H1 (cell line): Measurements from ENCODE around the gene ADGRL3. TPM values are rescaled to one million over a fixed set of nuclear protein-coding genes. Genes with fewer than 3 reads are reported as not detected.

ENCODE experiments used
- CTCF ChIA-PET: fragments of 300-600 bp; sonication (Branson Sonifier 250); formaldehyde crosslinking; loops from one replicate; lab custom pipeline; 2021; ENCODE audit not compliant: partially characterized antibody; lab: Charles Lee
- POLR2A ChIA-PET: fragments of 300-600 bp; sonication (Branson Sonifier 250); formaldehyde crosslinking; loops from one replicate; lab custom pipeline; 2021; ENCODE audit warnings: inconsistent platforms; ENCODE audit not compliant: partially characterized antibody; lab: Charles Lee
- DNase-seq, 2 experiments: peaks; one replicate each; pipeline versions ENCODE4 v3.0.0 to v3.0.0-alpha.2; 2010 to 2022; ENCODE audit warnings: low spot score in 2 of 2, low read depth in 1 of 2, mixed read lengths in 1 of 2
- FAIRE-seq: peaks from 2 replicates; lab custom pipeline; 2011; peaks lifted over from hg19 to GRCh38; lab: Jason Lieb, UNC
- H2AFZ ChIP-seq: 2 replicates; pipeline ENCODE4 v1.8.1; 2012; ENCODE audit warnings: low read length, inconsistent platforms
- H2AK5ac ChIP-seq: 2 replicates; pipeline ENCODE4 v1.6.1; 2013; ENCODE audit warnings: low read depth, low read length
- H2BK120ac ChIP-seq: replicated peaks from 2 replicates; pipeline ENCODE3; 2013; ENCODE audit warnings: low read depth, low read length, inconsistent platforms
- H2BK12ac ChIP-seq: 2 replicates; pipeline ENCODE4 v1.6.1; 2013; ENCODE audit warnings: low read depth, low read length
- H2BK15ac ChIP-seq: 2 replicates; pipeline ENCODE4 v1.6.1; 2013; ENCODE audit warnings: low read length
- H2BK20ac ChIP-seq: 2 replicates; pipeline ENCODE4 v1.6.1; 2013; ENCODE audit warnings: low read length
- H2BK5ac ChIP-seq: 2 replicates; pipeline ENCODE4 v1.6.1; 2013; ENCODE audit warnings: low read depth, low read length
- H3K14ac ChIP-seq: 2 replicates; pipeline ENCODE4 v1.6.1; 2013; ENCODE audit warnings: inconsistent platforms; ENCODE audit not compliant: insufficient read length
- H3K18ac ChIP-seq: 2 replicates; pipeline ENCODE4 v1.6.1; 2013; ENCODE audit warnings: low read length; ENCODE audit errors: extremely low read depth
- H3K23ac ChIP-seq: 2 replicates; pipeline ENCODE4 v1.6.1; 2013; ENCODE audit warnings: inconsistent platforms; ENCODE audit not compliant: insufficient read length
- H3K23me2 ChIP-seq: 2 replicates; pipeline ENCODE4 v1.6.1; 2013; ENCODE audit warnings: low read depth, low read length
- H3K27ac ChIP-seq: 2 replicates; pipeline ENCODE4 v1.6.1; 2011; ENCODE audit warnings: low read depth, low read length, inconsistent platforms
- H3K27me3 ChIP-seq, 4 experiments: replicated peaks in 1 of 4; 1 replicate in 1 of 4; 2 replicates in 3 of 4; pipeline versions ENCODE4 v1.6.1 to v1.8.1; 2011 to 2013; ENCODE audit warnings: low read length in 3 of 4, mild to moderate bottlenecking in 3 of 4, inconsistent platforms in 2 of 4, mixed read lengths in 2 of 4, moderate library complexity in 1 of 4; ENCODE audit not compliant: control insufficient read depth in 3 of 4, insufficient read depth in 3 of 4; ENCODE audit errors: extremely low read depth in 1 of 4
- H3K36me3 ChIP-seq, 4 experiments: 2 replicates each; pipeline versions ENCODE4 v1.6.1 to v1.8.1; 2011 to 2013; ENCODE audit warnings: mild to moderate bottlenecking in 4 of 4, low read length in 3 of 4, moderate library complexity in 2 of 4, control low read depth in 1 of 4, inconsistent platforms in 1 of 4; ENCODE audit not compliant: insufficient read depth in 4 of 4, control insufficient read depth in 2 of 4
- H3K4ac ChIP-seq: replicated peaks from 2 replicates; pipeline ENCODE3; 2013; ENCODE audit warnings: low read length, low read depth, mixed read lengths, inconsistent platforms; ENCODE audit not compliant: insufficient read length
- H3K4me1 ChIP-seq, 4 experiments: replicated peaks in 1 of 4; 1 replicate in 1 of 4; 2 replicates in 3 of 4; pipeline versions ENCODE4 v1.6.1 to v1.8.1; 2011 to 2013; ENCODE audit warnings: low read length in 3 of 4, inconsistent platforms in 2 of 4, mixed read lengths in 1 of 4; ENCODE audit not compliant: insufficient read depth in 4 of 4, control insufficient read depth in 3 of 4
- H3K4me2 ChIP-seq, 2 experiments: 2 replicates each; pipeline versions ENCODE4 v1.6.1 to v1.8.1; 2011 to 2013; ENCODE audit warnings: low read depth in 2 of 2, low read length in 2 of 2, control low read depth in 1 of 2, inconsistent platforms in 1 of 2, mild to moderate bottlenecking in 1 of 2; ENCODE audit not compliant: insufficient read depth in 1 of 2
- H3K4me3 ChIP-seq, 4 experiments: fragments of 200-600, 300-600 bp in 1 of 4; sonication (generic), shearing (Covaris generic), sonication (Bioruptor Twin) in 1 of 4; 2 replicates each; pipeline versions ENCODE4 v1.5.1 to v1.8.1; 2011 to 2016; ENCODE audit warnings: low read length in 4 of 4, low read depth in 3 of 4, control low read depth in 2 of 4, inconsistent platforms in 2 of 4, mild to moderate bottlenecking in 2 of 4, mixed read lengths in 1 of 4, moderate library complexity in 1 of 4; ENCODE audit not compliant: insufficient read depth in 2 of 4; ENCODE audit errors: extremely low read depth in 1 of 4
- H3K56ac ChIP-seq: replicated peaks from 2 replicates; pipeline ENCODE3; 2013; ENCODE audit warnings: low read depth, mild to moderate bottlenecking, mixed read lengths, low read length, inconsistent platforms; ENCODE audit not compliant: insufficient read length
- H3K79me1 ChIP-seq: 2 replicates; pipeline ENCODE4 v1.6.1; 2013; ENCODE audit warnings: low read depth, low read length, control low read depth
- H3K79me2 ChIP-seq, 2 experiments: 2 replicates each; pipeline versions ENCODE4 v1.6.1 to v1.8.1; 2012 to 2013; ENCODE audit warnings: low read length in 2 of 2, mild to moderate bottlenecking in 2 of 2, inconsistent platforms in 1 of 2; ENCODE audit not compliant: insufficient read depth in 2 of 2, control insufficient read depth in 1 of 2
- H3K9ac ChIP-seq, 4 experiments: replicated peaks in 1 of 4; 1 replicate in 1 of 4; 2 replicates in 3 of 4; pipeline versions ENCODE4 v1.6.1 to v1.8.1; 2011 to 2013; ENCODE audit warnings: low read depth in 3 of 4, low read length in 3 of 4, control low read depth in 2 of 4, mild to moderate bottlenecking in 2 of 4, moderate library complexity in 2 of 4, inconsistent platforms in 1 of 4; ENCODE audit errors: extremely low read depth in 1 of 4
- H3K9me3 ChIP-seq, 2 experiments: 2 replicates each; pipeline versions ENCODE4 v1.6.1 to v1.8.1; 2012 to 2013; ENCODE audit warnings: mild to moderate bottlenecking in 2 of 2, moderate library complexity in 2 of 2, control low read depth in 1 of 2, inconsistent platforms in 1 of 2, low read depth in 1 of 2, low read length in 1 of 2, mixed read lengths in 1 of 2; ENCODE audit not compliant: insufficient read depth in 2 of 2
- H4K20me1 ChIP-seq, 2 experiments: replicated peaks in 1 of 2; 2 replicates each; pipeline versions ENCODE3 to v1.8.1; 2011 to 2013; ENCODE audit warnings: inconsistent platforms in 2 of 2, low read length in 2 of 2, mild to moderate bottlenecking in 1 of 2; ENCODE audit not compliant: insufficient read depth in 2 of 2, control insufficient read depth in 1 of 2
- H4K5ac ChIP-seq: 2 replicates; pipeline ENCODE4 v1.6.1; 2013; ENCODE audit warnings: low read length, low read depth, mixed read lengths, inconsistent platforms; ENCODE audit not compliant: insufficient read length
- H4K8ac ChIP-seq: 2 replicates; pipeline ENCODE4 v1.8.0; 2013; ENCODE audit warnings: mild to moderate bottlenecking, moderate library complexity, low read length, inconsistent platforms; ENCODE audit not compliant: insufficient read depth; ENCODE audit errors: extremely low read depth
- H4K91ac ChIP-seq: replicated peaks from 2 replicates; pipeline ENCODE3; 2013; ENCODE audit warnings: low read length, mixed read lengths, inconsistent platforms; ENCODE audit not compliant: insufficient read length
- ASH2L ChIP-seq: fragments of 200-600, 300-600 bp; sonication (generic); IDR thresholded peaks from one replicate; pipeline ENCODE4 v1.7.1; 2017; ENCODE audit warnings: low read length
- ATF3 ChIP-seq: IDR thresholded peaks from 2 replicates; pipeline ENCODE4 v1.6.1; 2011; ENCODE audit warnings: low read depth, mild to moderate bottlenecking, low read length; ENCODE audit not compliant: insufficient read depth
- BRCA1 ChIP-seq: IDR thresholded peaks from 2 replicates; pipeline ENCODE4 v1.6.1; 2012; ENCODE audit warnings: low read depth, low read length, improper control_type of control experiment
- CREB1 ChIP-seq: IDR thresholded peaks from 2 replicates; pipeline ENCODE4 v1.6.1; 2012; ENCODE audit warnings: inconsistent platforms
- FOSL1 ChIP-seq: IDR thresholded peaks from 2 replicates; pipeline ENCODE4 v1.6.1; 2011; ENCODE audit warnings: mild to moderate bottlenecking, low read depth, low read length, moderate library complexity; ENCODE audit not compliant: insufficient read depth
- KDM4A ChIP-seq: IDR thresholded peaks from one replicate; pipeline ENCODE4 v1.7.1; 2012; ENCODE audit warnings: low read depth, mild to moderate bottlenecking, moderate library complexity, low read length, inconsistent platforms; ENCODE audit not compliant: severe bottlenecking
- MAFK ChIP-seq: IDR thresholded peaks from 2 replicates; pipeline ENCODE4 v1.6.1; 2012; ENCODE audit warnings: low read depth, mild to moderate bottlenecking, improper control_type of control experiment, low read length
- MAX ChIP-seq: IDR thresholded peaks from 2 replicates; pipeline ENCODE4 v1.6.1; 2012; ENCODE audit warnings: inconsistent platforms
- NANOG ChIP-seq: IDR thresholded peaks from 2 replicates; pipeline ENCODE4 v1.6.1; 2011; ENCODE audit warnings: low read length, low read depth, mild to moderate bottlenecking, inconsistent platforms; ENCODE audit not compliant: insufficient read depth, poor library complexity, severe bottlenecking
- POU5F1 ChIP-seq: IDR thresholded peaks from 2 replicates; pipeline ENCODE4 v1.6.1; 2011; ENCODE audit warnings: low read depth, mild to moderate bottlenecking, low read length, moderate library complexity
- RNF2 ChIP-seq: fragments of 200-900, 300-1000 bp; sonication (generic); IDR thresholded peaks from 2 replicates; pipeline ENCODE4 v1.7.1; 2016; ENCODE audit warnings: borderline replicate concordance, low read depth, mild to moderate bottlenecking, antibody characterized with exemption, low read length; ENCODE audit not compliant: poor library complexity, severe bottlenecking; ENCODE audit errors: missing control alignments
- RXRA ChIP-seq: IDR thresholded peaks from 2 replicates; pipeline ENCODE4 v1.6.1; 2011; ENCODE audit warnings: low read depth, mild to moderate bottlenecking, low read length, moderate library complexity; ENCODE audit not compliant: insufficient read depth
- USF2 ChIP-seq: IDR thresholded peaks from 2 replicates; pipeline ENCODE4 v1.6.1; 2011; ENCODE audit warnings: low read length, improper control_type of control experiment
- polyA plus RNA-seq, 7 experiments: library from polyadenylated mRNA; depleted of rRNA in 3 of 7; stranded (reverse) in 5 of 7; unstranded in 2 of 7; fragments of >200 nt in 5 of 7; fragments of 200-250 nt in 2 of 7; gene quantifications; 1 replicate in 5 of 7; 2 replicates in 1 of 7; 4 replicates in 1 of 7; pipeline versions ENCODE4 v1.2.1 to v1.2.3, GENCODE V29; 2011 to 2013; ENCODE audit warnings: missing spikeins in 2 of 7, mixed read lengths in 2 of 7
- total RNA-seq: library from RNA; stranded (reverse); fragmentation: NEBNext Ultra II Directional; extraction: Animal tissue kit (Norgen Biotek cat#: 25700); gene quantifications from 2 replicates; pipeline ENCODE4 v1.2.1, GENCODE V29; 2021

Gene ADGRL3
- total and polyA plus RNA-seq, 2 of the 8 experiments (the other 6 are each of a cell fraction or from before 2014, with no cell fraction given): 6.6 to 13.0 TPM

- Histone ChIP-seq H2BK12ac (no peak overlapping the region), H3K23ac (no peak overlapping the region), H3K56ac (no peak overlapping the region), H3K4me1 (no peaks in the 10 kb centered on the region), H3K79me2 (no peaks in the 10 kb centered on the region), H3K4me3 (no peak overlapping the region), H3K9ac (no peak overlapping the region), H3K18ac (no peak overlapping the region), H4K91ac (no peak overlapping the region), H4K5ac (no peak overlapping the region), H3K27ac (no peak overlapping the region), H4K8ac (no peak overlapping the region), H2BK5ac (no peak overlapping the region), H3K14ac (no peak overlapping the region), H3K27me3 (no peaks in the 10 kb centered on the region), H3K4ac (no peak overlapping the region), H3K9me3 (no peaks in the 10 kb centered on the region), H2AFZ (no peak overlapping the region), H3K79me1 (no peaks in the 10 kb centered on the region), H2BK120ac (no peak overlapping the region), H3K36me3 (no peaks in the 10 kb centered on the region), H2BK15ac (no peak overlapping the region), H2BK20ac (no peak overlapping the region), H3K4me2 (no peak overlapping the region), H2AK5ac (no peak overlapping the region), H3K23me2 (no peaks in the 10 kb centered on the region), H4K20me1 (no peaks in the 10 kb centered on the region)
- ChIA-PET POLR2A (no interaction called here), CTCF (no interaction called here)
- FAIRE-seq (no peak), DNase-seq (no peak)
- no peak for TF ChIP-seq RXRA
- TF ChIP-seq ASH2L: no peak
- TF ChIP-seq CREB1: no peak
- no peak for TF ChIP-seq MAFK
- no peak for TF ChIP-seq USF2
- no peak for TF ChIP-seq ATF3
- TF ChIP-seq RNF2: no peak
- TF ChIP-seq KDM4A: no peak
- no peak for TF ChIP-seq FOSL1
- no peak for TF ChIP-seq POU5F1
- TF ChIP-seq MAX: no peak
- no peak for TF ChIP-seq BRCA1
- no peak for TF ChIP-seq NANOG
Observed at GRCh38 chr4:62087706-62088105, 887.6 kb downstream of the ADGRL3 start.
